ENCODE data around the gene EIF3I. TPM values are rescaled to one million over a fixed set of nuclear protein-coding genes. Genes with fewer than 3 reads are reported as not detected.

Gene EIF3I
- total RNA-seq, 2 donors from 2014 or later: 142 to 264 TPM

DNA sequence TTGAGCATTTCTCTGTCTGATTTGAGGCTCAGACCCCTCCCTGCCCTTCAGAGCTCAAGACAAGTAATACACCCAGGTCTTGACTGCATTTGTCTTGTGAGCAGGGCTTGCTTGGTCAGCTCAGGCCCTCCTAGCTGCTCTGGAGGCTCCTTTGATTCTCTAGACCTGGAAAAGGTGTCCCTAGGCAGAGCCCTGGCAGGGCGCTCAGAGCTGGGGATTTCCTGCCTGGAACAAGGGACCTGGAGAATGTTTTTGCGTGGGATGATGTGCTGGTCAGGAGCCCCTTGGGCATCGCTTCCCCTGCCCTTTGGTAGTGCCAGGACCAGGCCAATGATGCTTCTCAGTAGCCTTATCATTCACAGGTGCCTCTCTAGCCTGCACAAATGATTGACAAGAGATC is 26.7 kb upstream of the EIF3I start:
- Histone ChIP-seq H3K27ac (no peak overlapping the region), H3K4me1 (no peaks in the 10 kb centered on the region), H3K9ac (ENCODE audit: low read depth in 2 of 2, low read length in 2 of 2) (no peak overlapping the region), H3K36me3 (peaks cover 48% of the 10 kb centered on the region), H3K4me3 (no peak overlapping the region), H3K9me3 (no peaks in the 10 kb centered on the region), H3K27me3 (no peaks in the 10 kb centered on the region)
- no peak for DNase-seq
- TF ChIP-seq, protein P1, sequence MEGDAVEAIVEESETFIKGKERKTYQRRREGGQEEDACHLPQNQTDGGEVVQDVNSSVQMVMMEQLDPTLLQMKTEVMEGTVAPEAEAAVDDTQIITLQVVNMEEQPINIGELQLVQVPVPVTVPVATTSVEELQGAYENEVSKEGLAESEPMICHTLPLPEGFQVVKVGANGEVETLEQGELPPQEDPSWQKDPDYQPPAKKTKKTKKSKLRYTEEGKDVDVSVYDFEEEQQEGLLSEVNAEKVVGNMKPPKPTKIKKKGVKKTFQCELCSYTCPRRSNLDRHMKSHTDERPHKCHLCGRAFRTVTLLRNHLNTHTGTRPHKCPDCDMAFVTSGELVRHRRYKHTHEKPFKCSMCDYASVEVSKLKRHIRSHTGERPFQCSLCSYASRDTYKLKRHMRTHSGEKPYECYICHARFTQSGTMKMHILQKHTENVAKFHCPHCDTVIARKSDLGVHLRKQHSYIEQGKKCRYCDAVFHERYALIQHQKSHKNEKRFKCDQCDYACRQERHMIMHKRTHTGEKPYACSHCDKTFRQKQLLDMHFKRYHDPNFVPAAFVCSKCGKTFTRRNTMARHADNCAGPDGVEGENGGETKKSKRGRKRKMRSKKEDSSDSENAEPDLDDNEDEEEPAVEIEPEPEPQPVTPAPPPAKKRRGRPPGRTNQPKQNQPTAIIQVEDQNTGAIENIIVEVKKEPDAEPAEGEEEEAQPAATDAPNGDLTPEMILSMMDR (IDR thresholded peaks at IDR 0.05): no peak
- intact Hi-C loops (cut with DNase I): no loop called here

DNA sequence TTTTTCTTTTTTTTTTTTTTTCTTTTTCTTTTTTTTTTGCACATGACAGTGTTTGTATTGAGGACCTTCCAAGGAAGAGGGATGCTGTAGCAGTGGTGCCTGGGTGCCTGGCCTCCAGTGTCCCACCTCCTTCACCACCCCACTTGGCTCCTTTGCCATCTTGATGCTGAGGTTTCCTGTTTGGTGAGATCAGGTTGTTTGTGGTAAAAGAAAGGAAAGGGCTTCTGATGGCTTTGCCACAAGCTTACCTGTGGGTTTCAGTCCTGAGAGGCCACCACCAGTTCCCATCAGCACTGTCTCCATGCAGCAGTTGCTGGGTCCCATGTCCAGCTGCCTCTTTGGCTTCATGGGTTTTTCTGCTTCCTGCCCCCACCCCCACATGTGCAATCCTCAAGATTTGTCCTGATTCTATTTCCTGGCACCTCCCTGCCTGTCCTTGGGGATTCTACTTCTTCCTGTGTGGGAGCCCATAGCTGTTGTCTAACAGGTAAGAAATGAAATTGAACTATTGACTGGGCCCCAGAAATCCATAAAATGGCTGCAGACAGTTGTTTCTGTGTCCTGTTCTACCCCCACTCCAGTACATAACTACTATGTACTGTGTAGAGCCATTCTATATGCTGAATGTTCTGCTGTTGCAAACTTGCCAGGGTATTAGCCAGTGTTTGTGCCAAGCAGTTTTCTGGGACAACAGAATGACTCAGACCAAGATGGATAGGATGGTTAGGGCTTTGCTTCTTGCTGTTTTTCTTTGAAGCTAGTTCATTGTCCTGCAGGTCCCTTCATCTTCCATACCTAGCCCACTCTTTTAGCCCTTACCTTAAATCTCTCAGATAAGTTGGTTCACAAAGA is 26.0 kb upstream of the EIF3I start:
- Histone ChIP-seq H3K9ac (ENCODE audit: low read depth in 2 of 2, low read length in 2 of 2) (no peak overlapping the region), H3K9me3 (no peaks in the 10 kb centered on the region), H3K36me3 (peaks cover 43% of the 10 kb centered on the region), H3K4me1 (peaks cover under 1% of the 10 kb centered on the region), H3K27ac (no peak overlapping the region), H3K4me3 (no peak overlapping the region), H3K27me3 (no peaks in the 10 kb centered on the region)
- intact Hi-C loops (cut with DNase I): no loop called here
- DNase-seq: no peak
- TF ChIP-seq, protein P1 (IDR thresholded peaks at IDR 0.05): no peak

DNA sequence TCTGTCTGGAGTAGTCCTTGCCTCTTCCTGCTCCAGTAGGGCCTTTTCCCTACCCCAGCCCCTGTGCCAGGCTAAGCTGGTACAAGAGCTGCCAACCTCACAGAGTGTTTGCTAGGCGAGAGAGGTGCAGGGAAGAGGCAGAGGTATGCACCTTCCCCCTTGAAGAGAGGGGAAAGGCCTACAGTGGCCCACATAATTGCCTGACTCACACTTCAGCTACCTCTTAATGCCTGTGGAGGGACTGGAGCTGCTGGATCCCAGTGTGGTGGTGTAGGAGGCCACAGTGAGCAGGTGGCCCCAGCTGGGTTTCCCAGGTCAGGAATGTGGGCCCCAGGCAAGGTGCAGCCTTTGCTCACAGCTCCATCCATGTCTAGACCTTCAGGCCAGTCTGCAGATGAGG is 25.1 kb upstream of the EIF3I start:
- Histone ChIP-seq H3K27ac (no peak overlapping the region), H3K4me3 (no peak overlapping the region), H3K9me3 (no peaks in the 10 kb centered on the region), H3K27me3 (no peaks in the 10 kb centered on the region), H3K9ac (ENCODE audit: low read depth in 2 of 2, low read length in 2 of 2) (no peak overlapping the region), H3K4me1 (peaks cover 3% of the 10 kb centered on the region), H3K36me3 (peaks cover 34% of the 10 kb centered on the region)
- no peak for DNase-seq
- TF ChIP-seq, protein P1 (IDR thresholded peaks at IDR 0.05): no peak
- intact Hi-C loops (cut with DNase I): no loop called here

DNA sequence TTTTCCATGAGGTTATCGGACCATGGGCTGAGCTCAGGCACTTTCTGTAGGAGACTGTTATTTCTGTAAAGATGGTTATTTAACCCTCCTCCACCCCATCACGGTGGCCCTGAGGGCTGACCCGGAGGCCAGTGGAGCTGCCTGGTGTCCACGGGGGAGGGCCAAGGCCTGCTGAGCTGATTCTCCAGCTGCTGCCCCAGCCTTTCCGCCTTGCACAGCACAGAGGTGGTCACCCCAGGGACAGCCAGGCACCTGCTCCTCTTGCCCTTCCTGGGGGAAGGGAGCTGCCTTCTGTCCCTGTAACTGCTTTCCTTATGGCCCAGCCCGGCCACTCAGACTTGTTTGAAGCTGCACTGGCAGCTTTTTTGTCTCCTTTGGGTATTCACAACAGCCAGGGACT is 24.4 kb upstream of the EIF3I start:
- no peak overlapping the region for H3K27ac ChIP-seq
- no peaks in the 10 kb centered on the region for H3K9me3 ChIP-seq
- no peaks in the 10 kb centered on the region for H3K27me3 ChIP-seq
- H3K36me3 ChIP-seq: peaks cover 27% of the 10 kb centered on the region
- peaks cover 3% of the 10 kb centered on the region for H3K4me1 ChIP-seq
- H3K9ac ChIP-seq (ENCODE audit: low read depth in 2 of 2, low read length in 2 of 2): no peak overlapping the region
- intact Hi-C loops (cut with DNase I): no loop called here
- no peak overlapping the region for H3K4me3 ChIP-seq
- TF ChIP-seq, protein P1 (IDR thresholded peaks at IDR 0.05): no peak
- no peak for DNase-seq

DNA sequence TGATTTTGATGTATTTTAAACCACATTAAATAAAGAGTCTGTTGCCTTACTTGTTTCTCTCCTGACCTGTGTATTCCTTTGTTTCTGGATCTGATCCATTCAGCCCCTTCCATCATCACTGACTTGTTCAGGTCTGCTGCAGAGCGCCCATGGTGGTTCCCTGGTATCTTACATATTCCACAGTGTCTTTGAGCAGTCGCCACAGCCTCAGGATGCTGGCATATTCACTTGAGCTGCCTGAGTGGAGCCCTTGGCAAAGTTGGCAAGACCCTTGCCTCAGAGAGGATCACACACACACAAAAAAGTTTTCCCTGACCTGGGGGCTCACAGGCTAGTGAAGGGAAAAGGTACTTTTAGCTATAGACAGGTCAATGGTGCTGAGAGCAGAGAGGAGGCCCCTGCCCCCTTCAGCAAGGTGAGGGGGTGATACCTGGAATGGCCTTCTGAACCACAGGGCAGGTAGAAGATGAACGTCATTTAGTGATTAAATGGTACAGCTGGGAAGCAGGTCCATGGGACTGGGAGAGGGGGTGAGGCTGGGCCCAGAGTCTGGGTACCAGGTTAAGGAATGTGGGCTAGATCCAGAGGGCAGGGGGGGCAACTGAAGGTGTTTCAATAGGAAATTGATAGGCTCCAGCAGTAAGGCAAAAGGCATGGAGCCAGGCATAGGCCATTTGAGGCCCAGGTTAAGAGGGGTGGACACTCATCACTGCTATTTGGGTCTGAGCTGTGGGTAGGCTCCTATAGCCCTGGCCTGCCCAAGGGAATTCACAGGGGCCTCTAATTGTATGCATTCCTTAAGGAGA is 23.8 kb upstream of the EIF3I start:
- no peak overlapping the region for H3K9ac ChIP-seq (ENCODE audit: low read depth in 2 of 2, low read length in 2 of 2)
- TF ChIP-seq, protein P1 (IDR thresholded peaks at IDR 0.05): no peak
- no peaks in the 10 kb centered on the region for H3K9me3 ChIP-seq
- intact Hi-C loops (cut with DNase I): no loop called here
- no peak overlapping the region for H3K27ac ChIP-seq
- H3K4me3 ChIP-seq: no peak overlapping the region
- no peak for DNase-seq
- H3K4me1 ChIP-seq: peaks cover 3% of the 10 kb centered on the region
- H3K36me3 ChIP-seq: peaks cover 27% of the 10 kb centered on the region
- no peaks in the 10 kb centered on the region for H3K27me3 ChIP-seq
